ENCODE measurements around the gene DYRK3.

The DYRK3 gene

GRCh38 chr1:206684478-206685333, 49.4 kb downstream of the DYRK3 start, which contains the start of gene MAPKAPK2:
Gene MAPKAPK2 (plus strand): TSS chr1:206684905. CDS start chr1:206685230, 325 bp downstream.
- peak; percentile 68 for DNase-seq

DNA sequence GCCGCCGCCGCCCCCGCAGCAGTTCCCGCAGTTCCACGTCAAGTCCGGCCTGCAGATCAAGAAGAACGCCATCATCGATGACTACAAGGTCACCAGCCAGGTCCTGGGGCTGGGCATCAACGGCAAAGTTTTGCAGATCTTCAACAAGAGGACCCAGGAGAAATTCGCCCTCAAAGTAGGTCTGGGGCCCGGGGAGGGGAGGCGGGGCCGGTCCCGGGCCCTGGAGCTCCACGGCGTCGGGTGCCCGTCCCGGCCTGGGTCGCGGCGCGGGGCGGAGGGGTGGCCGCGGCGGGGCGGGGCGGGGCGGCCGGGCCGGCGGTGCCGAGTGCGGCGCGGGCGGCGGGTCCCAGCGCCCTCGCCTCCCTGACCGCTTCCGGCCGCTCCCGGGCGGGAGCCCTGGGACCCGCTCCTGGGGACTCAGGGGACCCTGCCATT, 50.0 kb downstream of the DYRK3 start:
- no peak for DNase-seq

- DNase-seq, result no peak
These were observed 50.6 kb downstream of the DYRK3 start for GRCh38 chr1:206685769-206686477.

GRCh38 chr1:206686478-206687249, 51.3 kb downstream of the DYRK3 start:
- DNase-seq, result no peak

GRCh38 chr1:206687251-206687914, 52.0 kb downstream of the DYRK3 start:
- DNase-seq, result no peak

DNA sequence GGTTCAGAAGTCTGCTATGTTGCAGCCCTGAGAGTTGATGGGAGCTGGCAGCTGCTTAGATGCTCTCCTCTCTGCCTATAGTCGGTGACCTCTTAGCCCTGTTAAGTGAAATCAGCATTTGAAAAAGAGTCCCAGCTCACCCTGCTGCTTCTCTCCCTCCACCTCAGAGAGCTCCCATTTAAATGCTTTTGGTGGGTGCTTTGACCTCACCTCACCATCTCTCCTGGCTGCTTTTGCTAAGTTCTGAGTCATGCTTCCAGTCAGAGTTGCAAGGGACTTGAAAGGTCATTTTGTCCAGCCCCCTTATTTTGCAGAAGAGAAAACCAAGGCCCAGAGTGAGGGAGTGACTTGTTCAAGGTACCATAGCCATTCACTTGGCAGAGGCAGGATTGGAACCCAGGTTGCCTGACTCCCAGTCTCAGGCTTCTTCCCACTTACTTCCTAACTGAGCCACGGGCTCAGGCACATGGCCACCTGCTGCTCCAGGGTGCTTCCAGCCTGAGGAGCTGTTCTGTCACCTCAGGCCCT, 52.6 kb downstream of the DYRK3 start:
- no peak for DNase-seq

GRCh38 chr1:206690516-206690915, 55.2 kb downstream of the DYRK3 start:
- DNase-seq, result no peak

DNA sequence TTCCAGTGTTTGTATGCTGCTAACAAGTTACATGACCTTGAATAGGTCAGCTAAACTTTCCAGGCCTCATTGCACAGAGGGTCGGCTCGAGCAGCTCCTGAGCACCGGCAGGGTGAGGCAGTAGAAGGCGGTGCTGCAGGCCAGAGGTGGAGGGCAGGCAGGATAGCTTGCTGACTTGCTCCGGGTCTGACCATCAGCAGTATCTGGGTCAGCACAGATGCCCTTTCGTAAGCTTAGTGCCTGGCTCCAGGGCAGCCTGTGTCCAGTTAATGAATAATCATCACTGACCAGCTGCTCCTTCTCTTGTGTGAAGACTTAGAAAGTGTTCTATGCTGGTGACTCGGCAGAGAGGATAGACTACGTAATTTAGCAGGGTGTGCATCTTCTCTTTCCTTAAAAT, 56.3 kb downstream of the DYRK3 start:
- no peak for DNase-seq

DNA sequence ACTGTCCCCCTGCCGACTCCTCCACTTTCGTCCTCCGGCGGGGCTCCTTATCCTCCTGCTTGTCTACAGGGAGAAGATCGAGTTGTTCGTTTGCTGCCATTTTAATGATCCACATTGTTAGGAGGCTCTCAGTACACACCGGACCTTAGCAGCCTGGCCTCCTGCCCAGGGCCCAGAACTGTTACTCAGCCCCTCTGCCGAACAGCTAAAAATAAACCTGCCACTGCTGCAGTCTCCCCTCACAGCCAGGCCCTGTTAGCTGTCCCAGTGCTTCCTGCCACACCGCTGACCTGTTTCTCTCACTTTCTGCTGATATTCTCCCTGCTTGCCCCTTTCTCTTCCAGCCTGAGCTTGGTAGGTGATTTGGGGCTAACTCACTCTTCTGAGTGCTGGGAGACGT, 57.7 kb downstream of the DYRK3 start:
- no peak for DNase-seq

DNA sequence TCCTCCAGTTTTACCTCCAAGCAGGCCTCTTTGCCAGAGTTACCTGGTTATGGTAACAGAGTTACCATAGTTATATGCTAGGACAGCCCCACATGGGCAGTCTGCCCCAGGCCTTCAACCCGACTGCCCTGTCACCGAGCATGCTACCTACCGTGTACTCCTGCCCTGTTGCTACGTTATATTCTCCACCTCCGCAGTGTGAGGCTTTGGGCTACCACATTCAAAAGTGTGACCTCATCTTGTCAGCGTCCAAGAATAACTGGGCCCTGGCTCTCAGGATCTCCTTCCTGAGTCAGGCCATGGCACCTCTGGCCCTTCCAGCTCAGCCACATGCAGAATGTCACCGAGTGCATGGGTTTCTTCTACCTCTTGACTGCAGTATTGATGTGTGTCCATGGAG, 58.3 kb downstream of the DYRK3 start:
- no peak for DNase-seq

GRCh38 chr1:206694171-206695124, 59.1 kb downstream of the DYRK3 start:
- DNase-seq, result no peak

DNA sequence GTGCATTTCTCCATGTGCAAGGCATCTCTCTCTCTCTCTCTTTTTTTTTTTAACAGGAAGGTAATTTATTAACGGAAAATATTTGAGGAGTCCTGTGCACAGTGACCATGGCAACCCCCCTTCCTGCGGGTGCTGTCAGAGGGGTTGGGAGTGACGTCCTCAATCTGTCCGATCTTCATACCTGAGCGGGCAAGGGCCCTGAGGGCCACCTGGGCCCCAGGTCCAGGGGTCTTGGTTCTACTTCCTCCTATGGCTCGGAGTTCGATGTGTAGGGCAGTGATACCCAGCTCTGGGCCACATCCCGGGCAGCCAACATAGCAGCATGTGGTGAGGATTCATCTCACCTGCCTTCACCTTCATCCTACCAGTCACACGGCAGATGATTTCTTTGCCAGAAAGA, 60.4 kb downstream of the DYRK3 start:
- no peak for DNase-seq

DNA sequence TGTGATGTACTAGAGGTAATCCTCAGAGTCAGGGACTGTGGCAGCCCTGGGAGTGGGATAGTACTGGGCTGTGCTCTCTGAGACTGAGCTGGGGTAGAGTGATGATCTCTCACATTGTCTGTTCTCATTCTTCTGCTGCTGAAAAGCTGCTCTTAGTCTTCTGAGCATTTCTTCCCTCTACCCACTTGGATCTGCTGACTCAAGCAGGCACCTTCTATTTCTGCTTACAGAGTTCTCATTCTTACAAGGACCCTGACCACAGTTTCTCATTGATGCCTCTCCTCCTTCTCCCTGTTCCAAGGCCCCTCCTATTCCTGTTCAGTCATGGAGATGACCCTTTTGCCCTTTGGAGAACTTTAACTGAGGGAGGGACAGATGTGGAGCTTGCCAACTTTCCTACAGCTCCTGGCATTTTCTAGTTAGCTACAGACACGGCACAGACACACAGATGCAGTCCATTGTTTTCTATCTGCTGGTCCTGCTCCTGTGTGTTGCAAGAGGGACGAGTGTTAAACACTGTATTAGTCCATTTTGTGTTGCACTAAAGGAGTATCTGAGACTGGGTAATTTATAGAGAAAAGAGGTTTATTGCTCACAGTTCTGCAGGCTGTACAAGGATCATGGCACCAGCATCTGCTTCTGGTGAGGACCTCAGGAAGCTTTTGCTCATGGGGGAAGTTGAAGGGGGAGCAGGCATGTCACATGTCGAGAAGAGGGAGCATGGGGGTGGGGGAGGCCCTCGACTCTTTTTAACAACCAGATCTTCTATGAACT, 61.7 kb downstream of the DYRK3 start:
- DNase-seq, result no peak

DNA sequence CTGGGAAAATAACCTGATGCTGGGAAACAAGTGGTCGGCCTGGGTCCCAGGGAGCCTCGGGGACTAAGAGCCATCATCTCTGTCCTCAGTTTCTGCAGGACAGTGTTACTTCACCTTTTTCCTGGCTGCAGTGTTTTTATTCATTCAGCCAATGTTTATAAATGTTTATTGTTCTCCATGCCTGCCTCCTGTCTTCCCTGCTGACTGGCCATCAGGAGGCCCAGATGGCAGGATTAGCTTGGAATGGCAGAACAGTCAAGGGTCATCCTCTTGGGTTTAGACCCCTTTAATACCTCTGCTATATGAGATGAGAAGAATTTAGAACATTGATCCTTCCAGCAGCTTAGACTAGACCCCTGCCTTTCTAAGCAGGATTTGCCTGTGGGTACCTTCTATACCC, 62.7 kb downstream of the DYRK3 start:
- no peak for DNase-seq
